HAP-1 (cell line): ENCODE measurements around the gene GALNT9.
"Not testable (repeated sequence)": the region's sequence is repeated elsewhere in the genome, so short reads cannot be mapped to it uniquely, and the experiment has no call there.

Experiments
- DNase-seq, 2 experiments: peaks; one replicate each; pipeline ENCODE4 v3.0.0-alpha.2; 2016 to 2020; ENCODE audit warnings: low spot score in 2 of 2
- H3K27me3 ChIP-seq: fragments of 250-450 bp; sonication (Bioruptor Pico); 2 replicates; pipeline ENCODE4 v1.5.1; 2020; ENCODE audit warnings: low read depth, mild to moderate bottlenecking, moderate library complexity
- H3K36me3 ChIP-seq: fragments of 250-450 bp; sonication (Bioruptor Pico); replicated peaks from 2 replicates; pipeline ENCODE4 v1.5.1; 2020; ENCODE audit warnings: mild to moderate bottlenecking
- H3K4me1 ChIP-seq: fragments of 250-450 bp; sonication (Bioruptor Pico); 2 replicates; pipeline ENCODE4 v1.5.1; 2020; ENCODE audit warnings: mild to moderate bottlenecking
- H3K4me3 ChIP-seq: fragments of 250-450 bp; sonication (Bioruptor Pico); 2 replicates; pipeline ENCODE4 v1.5.1; 2020; ENCODE audit warnings: mild to moderate bottlenecking, moderate library complexity
- H3K9me3 ChIP-seq: fragments of 250-450 bp; sonication (Bioruptor Pico); 2 replicates; pipeline ENCODE4 v1.5.1; 2020; ENCODE audit warnings: mild to moderate bottlenecking, moderate library complexity
- in situ Hi-C: fragments of 300-500 bp; cut with MboI; formaldehyde crosslinking; loops from 3 replicates; pipeline ENCODE4 v1.14.3; 2020; ENCODE audit warnings: low sequenced_read_pairs, inconsistent platforms, mixed read lengths

The GALNT9 gene

DNA sequence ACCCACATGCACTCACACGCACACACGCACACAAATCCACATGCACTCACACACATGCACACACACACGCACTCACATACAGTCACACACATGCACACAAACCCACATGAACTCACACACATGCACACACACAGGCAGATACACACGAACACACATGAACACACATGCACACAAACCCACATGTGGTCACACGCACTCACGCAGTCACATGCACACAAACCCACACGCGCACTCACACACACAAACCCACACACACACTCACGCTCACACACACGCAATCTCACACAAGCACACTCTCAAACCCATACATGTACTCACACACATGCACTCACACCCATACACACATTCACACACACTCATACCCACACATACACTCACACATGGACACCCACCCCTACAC, 61.5 kb downstream of the GALNT9 start:
- Histone ChIP-seq H3K4me1 (no peaks in the 10 kb centered on the region), H3K9me3 (no peaks in the 10 kb centered on the region), H3K36me3 (no peaks in the 10 kb centered on the region), H3K27me3 (peaks cover 25% of the 10 kb centered on the region), H3K4me3 (no peak overlapping the region)
- in situ Hi-C loops = no loop called here
- no peak for DNase-seq

DNA sequence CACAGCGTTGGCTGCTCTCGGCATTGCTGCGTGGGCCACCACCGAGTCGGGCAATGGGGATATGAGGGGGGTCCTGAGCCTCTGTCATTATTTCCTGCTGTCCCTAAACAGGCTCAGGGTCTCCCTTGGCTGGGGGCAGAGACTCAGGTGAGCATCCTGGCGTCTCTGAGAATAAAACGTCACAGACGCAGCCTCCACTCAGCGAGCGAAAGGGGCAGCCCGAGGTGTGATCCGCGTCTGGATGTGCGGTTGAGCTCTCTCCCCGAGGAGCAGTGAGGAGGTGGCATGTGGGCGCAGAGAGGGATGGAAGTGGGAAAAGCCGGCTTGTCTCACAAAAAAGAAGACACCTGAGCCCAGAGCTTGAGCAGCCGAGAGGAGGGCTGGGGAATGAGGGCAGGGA, 62.6 kb downstream of the GALNT9 start:
- in situ Hi-C loops = no loop called here
- Histone ChIP-seq H3K27me3 (peaks cover 20% of the 10 kb centered on the region), H3K36me3 (no peaks in the 10 kb centered on the region), H3K4me3 (no peak overlapping the region), H3K9me3 (no peaks in the 10 kb centered on the region), H3K4me1 (no peaks in the 10 kb centered on the region)
- DNase-seq = no peak

DNA sequence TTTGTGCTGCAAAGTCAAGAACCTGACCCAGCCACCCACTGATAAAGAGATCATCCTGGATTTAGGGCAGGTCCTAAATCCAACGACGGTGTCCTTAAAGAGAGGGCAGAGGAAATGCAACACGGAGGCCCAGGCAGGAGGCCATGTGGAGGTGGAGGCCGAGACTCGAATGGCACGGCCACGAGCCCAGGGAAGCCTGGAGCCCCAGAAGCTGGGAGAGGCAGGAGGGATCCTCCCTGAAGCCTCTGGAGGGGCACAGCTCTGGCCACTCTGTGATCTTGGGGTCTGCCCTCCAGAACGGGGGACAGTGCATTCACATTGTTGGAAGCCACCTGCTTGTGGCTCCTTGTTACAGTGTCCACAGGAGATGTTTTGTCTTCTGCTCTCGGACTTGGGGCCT, 63.0 kb downstream of the GALNT9 start:
- H3K36me3 ChIP-seq = no peaks in the 10 kb centered on the region
- no peaks in the 10 kb centered on the region for H3K9me3 ChIP-seq
- no peak overlapping the region for H3K4me3 ChIP-seq
- H3K4me1 ChIP-seq = no peaks in the 10 kb centered on the region
- DNase-seq = no peak
- peaks cover 18% of the 10 kb centered on the region for H3K27me3 ChIP-seq
- in situ Hi-C loops = no loop called here

DNA sequence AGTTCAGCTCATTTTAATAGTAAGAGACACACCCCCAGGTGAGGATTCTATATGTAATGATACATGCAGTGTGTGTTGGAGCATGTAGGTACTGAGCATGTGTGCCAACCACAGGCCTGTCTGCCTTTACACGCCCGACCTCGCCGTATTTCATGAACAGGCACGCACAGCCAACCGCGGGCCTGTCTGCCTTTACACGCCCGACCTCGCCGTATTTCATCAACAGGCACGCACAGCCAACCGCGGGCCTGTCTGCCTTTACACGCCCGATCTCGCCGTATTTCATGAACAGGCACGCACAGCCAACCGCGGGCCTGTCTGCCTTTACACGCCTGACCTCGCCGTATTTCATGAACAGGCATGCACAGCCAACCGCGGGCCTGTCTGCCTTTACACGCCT, 63.6 kb downstream of the GALNT9 start:
- in situ Hi-C loops, H3K9me3 ChIP-seq, H3K4me1 ChIP-seq, DNase-seq, H3K4me3 ChIP-seq, H3K36me3 ChIP-seq: not testable (repeated sequence)
- H3K27me3 ChIP-seq = peaks cover 12% of the 10 kb centered on the region

DNA sequence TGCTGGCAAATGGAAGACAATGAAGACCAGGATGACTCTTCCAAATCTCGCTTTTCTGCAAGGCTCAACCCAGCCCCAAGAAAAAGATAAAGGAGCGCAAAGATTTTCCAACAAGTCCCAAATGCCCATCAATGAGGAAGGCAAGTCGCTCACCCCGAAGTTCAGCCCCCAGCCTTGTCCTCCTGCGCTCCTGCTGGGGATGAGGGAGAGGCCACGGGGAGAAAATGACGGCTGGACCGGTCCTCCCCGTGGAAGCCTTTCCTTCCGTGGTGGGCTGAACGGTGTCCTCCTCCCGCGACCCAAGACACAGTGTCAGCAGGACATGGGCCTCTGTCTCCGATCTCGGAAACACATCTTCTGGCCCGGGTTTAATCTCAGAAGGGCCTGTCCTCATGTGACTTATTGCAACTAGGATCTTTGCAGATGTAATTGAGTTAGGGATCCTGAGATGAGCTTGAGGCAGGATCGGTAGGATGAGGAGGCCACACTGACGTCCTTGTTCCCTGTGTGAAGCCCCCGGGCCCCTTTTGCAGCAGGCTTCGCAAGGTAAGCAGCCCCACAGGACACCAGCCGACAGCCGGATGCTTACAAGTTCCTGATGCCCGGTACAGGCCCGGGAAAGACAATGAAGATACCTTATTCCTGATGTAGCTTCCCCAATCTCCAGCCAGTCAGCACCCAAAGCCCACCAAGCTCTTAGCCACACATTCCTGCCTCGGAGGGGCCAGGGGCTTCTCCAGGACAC, 64.2 kb downstream of the GALNT9 start:
- H3K27me3 ChIP-seq = peaks cover 7% of the 10 kb centered on the region
- H3K4me3 ChIP-seq = no peak overlapping the region
- DNase-seq = no peak
- H3K4me1 ChIP-seq = no peaks in the 10 kb centered on the region
- in situ Hi-C loops = no loop called here
- no peaks in the 10 kb centered on the region for H3K36me3 ChIP-seq
- no peaks in the 10 kb centered on the region for H3K9me3 ChIP-seq

DNA sequence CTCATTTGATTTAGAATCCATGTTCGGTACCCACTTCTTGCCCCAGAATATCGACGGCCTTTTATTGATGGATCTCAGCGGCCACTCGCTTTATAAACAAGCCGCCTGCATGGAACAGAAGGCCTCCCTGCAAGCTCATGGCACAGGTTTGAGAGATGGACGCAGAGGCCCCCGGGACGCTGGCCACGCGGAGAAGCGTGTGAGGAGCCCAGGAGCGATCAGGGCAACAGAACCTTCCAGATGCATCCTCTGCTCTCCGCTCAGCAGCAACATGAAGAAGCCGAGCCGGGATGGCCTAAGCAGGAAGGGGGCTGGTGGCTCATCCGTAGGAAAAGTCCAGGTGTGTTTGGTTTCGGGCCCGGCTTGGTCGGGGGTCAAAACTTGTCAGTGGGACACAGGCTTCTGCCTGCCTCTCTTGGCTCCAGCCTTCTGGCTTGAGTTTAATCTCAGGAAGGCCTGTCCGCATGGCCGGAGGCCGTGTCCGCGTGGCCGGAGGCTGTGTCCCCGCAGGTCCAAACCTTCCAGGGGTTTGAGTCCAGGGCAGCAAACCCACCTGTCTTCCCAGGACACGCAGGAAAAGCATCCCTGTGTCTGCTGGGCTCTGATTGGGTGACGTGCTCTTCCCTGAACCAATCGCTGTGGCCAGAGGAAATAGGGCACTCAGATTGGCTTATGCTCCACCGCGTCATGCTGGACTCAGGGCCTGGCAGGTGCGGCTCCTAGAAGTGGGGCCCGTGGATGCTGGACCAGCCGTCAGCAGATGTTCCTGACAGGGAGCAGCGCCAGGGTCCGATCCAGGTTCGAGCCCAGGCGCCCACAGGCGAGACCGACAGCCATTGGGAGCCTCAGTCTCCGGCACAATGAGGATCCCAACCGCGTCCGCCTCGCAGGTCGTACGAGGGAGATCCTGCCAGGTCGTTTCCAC, 65.0 kb downstream of the GALNT9 start:
- no peaks in the 10 kb centered on the region; the same call in 1 of the 2 replicates for H3K27me3 ChIP-seq
- no peaks in the 10 kb centered on the region for H3K36me3 ChIP-seq
- no peak for DNase-seq
- in situ Hi-C loops = no loop called here
- no peak overlapping the region for H3K4me3 ChIP-seq
- no peaks in the 10 kb centered on the region for H3K9me3 ChIP-seq
- H3K4me1 ChIP-seq = no peaks in the 10 kb centered on the region

DNA sequence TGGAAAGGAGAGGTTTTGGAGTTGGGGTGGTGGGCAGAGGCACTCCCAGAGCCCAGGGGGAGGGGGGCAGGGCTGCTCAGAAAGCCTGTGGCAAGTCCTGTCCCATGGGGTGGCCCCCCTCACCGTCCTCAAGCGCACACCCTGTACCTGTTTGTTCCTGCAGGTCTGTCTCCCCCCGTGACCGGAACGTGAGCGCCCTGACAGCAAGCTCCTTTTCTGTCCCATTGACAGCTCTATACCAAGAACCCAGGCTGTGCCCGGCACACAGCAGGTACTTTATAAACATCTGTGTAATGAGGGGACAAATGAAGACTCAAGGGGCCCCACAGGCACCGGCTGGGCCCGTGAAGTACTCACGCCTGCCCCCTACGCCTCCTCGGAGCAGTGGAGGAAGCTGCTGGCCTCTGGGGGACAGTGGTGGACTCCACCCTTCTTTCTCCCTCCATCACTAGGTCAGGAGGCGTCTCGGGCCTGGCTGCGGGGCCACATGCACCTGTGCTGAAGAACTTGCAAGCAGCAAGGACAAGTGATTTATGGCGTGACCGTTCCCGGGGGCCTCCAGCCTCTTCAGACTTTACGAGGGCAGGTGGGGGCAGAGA, 65.8 kb downstream of the GALNT9 start:
- Histone ChIP-seq H3K9me3 (no peaks in the 10 kb centered on the region), H3K4me1 (no peaks in the 10 kb centered on the region), H3K27me3 (no peaks in the 10 kb centered on the region), H3K36me3 (no peaks in the 10 kb centered on the region), H3K4me3 (no peak overlapping the region)
- in situ Hi-C loops = no loop called here
- DNase-seq = no peak

DNA sequence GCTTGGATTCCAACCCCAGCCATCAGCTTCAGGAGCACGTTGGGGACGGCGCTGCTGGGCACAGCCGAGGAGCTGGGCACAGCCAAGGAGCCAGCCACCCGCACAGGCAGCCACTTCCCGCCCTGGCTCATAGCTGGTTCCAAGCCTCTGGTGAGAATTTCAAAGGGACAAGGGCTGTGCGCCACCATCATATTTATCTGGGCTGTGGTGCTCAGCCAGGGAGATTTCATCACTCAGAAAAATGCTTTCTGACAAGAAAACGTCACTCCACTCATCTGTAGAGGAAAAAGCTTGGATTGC, 66.4 kb downstream of the GALNT9 start:
- no peaks in the 10 kb centered on the region for H3K9me3 ChIP-seq
- no peak for DNase-seq
- no peaks in the 10 kb centered on the region for H3K27me3 ChIP-seq
- in situ Hi-C loops = no loop called here
- H3K36me3 ChIP-seq = no peaks in the 10 kb centered on the region
- no peak overlapping the region for H3K4me3 ChIP-seq
- H3K4me1 ChIP-seq = no peaks in the 10 kb centered on the region

DNA sequence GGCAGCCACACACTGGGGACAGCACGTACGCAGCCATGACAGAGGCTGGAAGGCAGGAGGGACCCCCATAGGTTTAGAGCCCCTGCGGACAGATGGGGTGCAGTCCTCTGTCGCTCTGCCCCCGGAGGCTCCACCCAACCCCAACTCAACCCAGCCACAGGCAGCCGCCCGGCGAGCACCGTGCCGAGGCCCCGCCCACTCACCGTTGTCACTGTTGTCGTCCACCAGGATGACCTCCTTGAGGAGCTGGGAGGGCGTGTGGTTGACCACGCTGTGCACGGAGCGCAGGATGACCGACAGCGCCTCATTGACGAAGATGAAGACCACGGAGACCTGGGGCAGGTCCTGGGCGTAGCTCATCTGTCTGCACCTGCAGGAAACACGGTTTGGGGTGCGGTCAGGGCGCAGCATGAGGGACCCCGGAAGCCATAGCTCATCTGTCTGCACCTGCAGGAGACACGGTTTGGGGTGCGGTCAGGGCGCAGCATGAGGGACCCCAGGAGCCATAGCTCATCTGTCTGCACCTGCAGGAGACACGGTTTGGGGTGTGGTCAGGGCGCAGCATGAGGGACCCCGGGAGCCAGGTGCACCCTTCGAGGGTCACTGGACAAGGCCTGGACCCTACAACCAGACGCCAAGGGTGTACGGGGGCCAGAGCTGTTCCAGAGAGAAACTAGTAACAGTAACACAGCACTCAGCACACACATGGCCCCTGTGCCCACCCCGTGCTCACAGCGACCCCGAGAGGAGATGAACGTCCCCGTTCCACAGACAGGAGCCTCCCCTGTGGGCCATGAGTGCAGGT, 66.9 kb downstream of the GALNT9 start:
- in situ Hi-C loops = no loop called here
- Histone ChIP-seq H3K36me3 (no peaks in the 10 kb centered on the region), H3K4me3 (no peak overlapping the region), H3K27me3 (no peaks in the 10 kb centered on the region), H3K9me3 (no peaks in the 10 kb centered on the region), H3K4me1 (no peaks in the 10 kb centered on the region)
- no peak for DNase-seq

DNA sequence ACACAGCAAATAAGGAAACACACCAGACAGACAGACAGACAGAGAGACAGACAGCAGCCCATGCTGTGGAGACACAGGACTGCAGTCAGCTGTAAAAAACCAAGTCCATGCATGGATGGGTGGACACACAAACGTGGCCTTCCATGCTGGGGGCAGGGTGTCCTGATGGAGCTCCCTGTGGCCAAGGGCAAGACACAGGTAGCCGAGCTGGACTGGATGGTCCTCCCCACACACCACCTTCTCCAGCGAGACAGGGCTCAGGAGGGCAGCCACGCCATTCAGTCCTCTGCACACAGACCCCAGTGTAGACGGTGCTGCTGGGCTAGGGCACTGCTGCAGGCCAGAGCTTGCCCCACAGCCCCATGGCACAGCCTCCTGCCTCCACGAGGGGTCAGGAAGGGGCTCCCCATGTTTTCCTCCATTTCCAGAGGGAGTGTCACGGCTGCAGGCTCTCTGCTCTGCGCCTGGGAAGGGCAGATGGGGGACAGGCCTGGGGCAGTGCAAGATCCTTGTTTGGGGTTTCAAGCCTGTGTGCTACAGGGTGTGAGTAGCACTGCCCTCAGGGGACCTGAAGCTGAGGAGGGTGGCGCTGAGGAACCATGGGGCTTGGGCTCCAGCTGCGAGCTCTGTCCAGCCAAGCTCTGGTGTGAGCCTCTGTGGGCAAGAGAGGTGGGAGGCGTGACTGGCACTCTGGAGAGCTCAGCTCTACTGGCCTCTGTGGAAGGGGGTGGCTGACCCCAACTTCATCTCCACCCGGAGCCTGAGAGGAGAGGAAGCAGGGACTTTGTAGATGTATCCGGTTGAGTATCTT, 67.9 kb downstream of the GALNT9 start:
- no peak overlapping the region for H3K4me3 ChIP-seq
- no peaks in the 10 kb centered on the region for H3K27me3 ChIP-seq
- no peaks in the 10 kb centered on the region for H3K4me1 ChIP-seq
- no peak for DNase-seq
- in situ Hi-C loops = no loop called here
- H3K36me3 ChIP-seq = no peaks in the 10 kb centered on the region
- no peaks in the 10 kb centered on the region for H3K9me3 ChIP-seq

DNA sequence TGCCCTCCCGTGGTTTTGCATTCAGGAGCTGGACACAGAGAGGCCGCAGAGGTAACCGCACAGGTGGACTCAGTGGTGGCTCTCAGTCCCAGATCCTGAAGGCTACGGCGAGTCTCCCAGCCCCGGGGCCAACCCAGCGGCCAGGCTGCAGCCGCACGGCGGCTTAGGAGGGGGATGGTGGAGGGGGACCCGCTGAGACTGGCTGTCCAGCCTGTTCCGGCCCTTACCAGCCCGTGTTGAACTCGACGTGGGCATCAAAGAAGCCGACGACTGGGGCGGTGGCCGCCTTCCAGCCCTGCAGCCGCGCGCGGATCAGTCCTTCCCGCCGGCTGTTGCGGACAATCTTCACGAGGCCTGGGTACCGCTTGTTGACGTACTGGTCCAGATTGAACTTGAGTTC, 68.7 kb downstream of the GALNT9 start:
- DNase-seq = no peak
- Histone ChIP-seq H3K4me1 (no peaks in the 10 kb centered on the region), H3K36me3 (no peaks in the 10 kb centered on the region), H3K9me3 (no peaks in the 10 kb centered on the region), H3K4me3 (no peak overlapping the region), H3K27me3 (no peaks in the 10 kb centered on the region)
- in situ Hi-C loops = no loop called here

DNA sequence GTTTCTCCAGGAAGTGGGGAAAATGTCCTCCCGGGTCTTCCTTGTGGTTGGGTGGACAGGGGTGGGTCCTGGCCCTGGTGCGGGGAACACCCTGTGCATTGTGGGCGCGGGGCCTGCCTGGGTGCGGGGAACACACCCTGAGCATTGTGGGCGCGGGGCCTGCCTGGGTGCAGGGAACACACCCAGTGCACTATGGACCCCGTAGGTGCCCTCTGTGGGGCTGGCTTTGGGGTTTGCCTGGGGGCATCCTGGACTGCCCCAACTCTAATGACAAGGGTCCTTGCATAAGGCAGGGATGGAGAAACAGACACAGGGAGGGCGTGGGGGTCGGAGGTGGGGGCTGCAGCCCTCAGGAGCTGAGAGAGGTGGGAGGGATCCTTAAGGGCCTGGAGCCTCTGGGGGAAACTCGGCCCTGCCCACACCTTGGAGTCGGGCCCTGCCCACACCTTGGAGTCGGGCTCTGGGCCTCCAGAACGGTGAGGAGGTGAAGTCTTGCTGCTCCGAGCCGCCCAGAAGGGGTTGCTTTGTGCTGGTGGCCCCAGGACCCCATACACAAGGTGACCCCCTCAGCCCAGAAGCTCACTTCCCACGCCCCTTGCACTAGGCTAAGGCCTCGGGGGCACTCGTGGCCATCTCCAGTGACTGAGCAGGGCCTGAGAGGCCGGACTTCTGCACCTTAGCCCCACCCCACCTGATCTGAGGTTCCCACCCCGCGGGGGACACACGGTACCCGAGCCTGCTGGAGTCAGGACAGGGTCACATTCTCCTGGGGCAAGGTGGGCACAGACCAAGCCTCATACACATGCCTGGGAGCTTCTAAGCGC, 69.3 kb downstream of the GALNT9 start:
- Histone ChIP-seq H3K27me3 (peaks cover 6% of the 10 kb centered on the region; the same call in 1 of the 2 replicates), H3K36me3 (no peaks in the 10 kb centered on the region), H3K4me3 (no peak overlapping the region), H3K4me1 (no peaks in the 10 kb centered on the region), H3K9me3 (no peaks in the 10 kb centered on the region)
- no peak for DNase-seq
- in situ Hi-C loops = no loop called here
